Sigmoid colon (tissue), 4 donors: ENCODE data around the gene C1orf56.

Source experiments
- CTCF ChIP-seq, 4 experiments: fragments of 450-650 bp in 3 of 4; fragments of 200-600 bp in 1 of 4; IDR thresholded peaks; one replicate each; pipeline ENCODE4 v1.5.1; 2016 to 2019; ENCODE audit warnings: antibody characterized with exemption in 4 of 4, mild to moderate bottlenecking in 3 of 4, moderate library complexity in 2 of 4
- EP300 ChIP-seq, 4 donors: sonication (generic); formaldehyde crosslinking; IDR thresholded peaks; one replicate each; pipeline ENCODE4 v1.6.1; 2017; ENCODE audit warnings: antibody characterized with exemption in 4 of 4
- POLR2A ChIP-seq, 2 donors: fragments of 450-650 bp; IDR thresholded peaks; one replicate each; pipeline ENCODE4 v1.6.1; 2016; ENCODE audit warnings: antibody characterized with exemption in 2 of 2, mild to moderate bottlenecking in 2 of 2, moderate library complexity in 2 of 2
- POLR2AphosphoS5 ChIP-seq, 4 donors: sonication (generic); formaldehyde crosslinking; IDR thresholded peaks; one replicate each; pipeline ENCODE4 v1.6.1; 2017; ENCODE audit warnings: antibody characterized with exemption in 4 of 4

GRCh38 chr1:151002611-151003010 lies 44.9 kb upstream of the C1orf56 start:
- TF ChIP-seq CTCF (IDR thresholded peaks at IDR 0.05) (no peak), POLR2A (IDR thresholded peaks at IDR 0.05) (no peak), POLR2AphosphoS5 (IDR thresholded peaks at IDR 0.05) (no peak), EP300 (IDR thresholded peaks at IDR 0.05) (no peak)
